Stimulated activated CD8-positive, alpha-beta memory T cell treated with anti-CD3 and anti-CD28 coated beads, Interleukin-7, amount 100 ng/mL, for 24 hours (primary cell): ENCODE results near the gene ZNF655.

ENCODE experiments used
- DNase-seq: peaks from one replicate; pipeline ENCODE4 v3.0.0-alpha.2; 2020; ENCODE audit warnings: low read depth

ZNF655 gene

GRCh38 chr7:99606531-99606930 lies 48.1 kb downstream of the ZNF655 start:
- no peak for DNase-seq

GRCh38 chr7:99607548-99607947 lies 49.1 kb downstream of the ZNF655 start:
- no peak for DNase-seq

- no peak for DNase-seq
Measured at GRCh38 chr7:99614495-99614894, 56.1 kb downstream of the ZNF655 start.

GRCh38 chr7:99615989-99616358 lies 57.5 kb downstream of the ZNF655 start:
- no peak for DNase-seq

- peak; percentile 75 for DNase-seq
Measured at GRCh38 chr7:99616359-99617191, 58.1 kb downstream of the ZNF655 start, which contains the start of gene ZSCAN25. Gene ZSCAN25, plus strand, starts transcription at chr7:99616946. Its CDS starts 2,661 bp downstream, at chr7:99619607.

- no peak for DNase-seq
Measured at GRCh38 chr7:99617192-99617781, 58.8 kb downstream of the ZNF655 start.

GRCh38 chr7:99618726-99619125 lies 60.3 kb downstream of the ZNF655 start:
- DNase-seq, result no peak

- no peak for DNase-seq
Measured at GRCh38 chr7:99619571-99620130, 61.2 kb downstream of the ZNF655 start.

- no peak for DNase-seq
Measured at GRCh38 chr7:99621271-99621670, 62.8 kb downstream of the ZNF655 start.

GRCh38 chr7:99622596-99622995 lies 64.2 kb downstream of the ZNF655 start:
- no peak for DNase-seq

GRCh38 chr7:99623091-99623693 lies 64.8 kb downstream of the ZNF655 start:
- no peak for DNase-seq

- DNase-seq, result no peak
Measured at GRCh38 chr7:99623702-99624447, 65.4 kb downstream of the ZNF655 start.

- DNase-seq, result no peak
Measured at GRCh38 chr7:99624484-99624883, 66.0 kb downstream of the ZNF655 start.

- no peak for DNase-seq
Measured at GRCh38 chr7:99625321-99625720, 66.9 kb downstream of the ZNF655 start.

- no peak for DNase-seq
Measured at GRCh38 chr7:99625961-99626360, 67.5 kb downstream of the ZNF655 start.
